Measurements from ENCODE around the gene CALHM5. TPM values are rescaled to one million over a fixed set of nuclear protein-coding genes. Genes with fewer than 3 reads are reported as not detected.

The CALHM5 gene
- total RNA-seq, 2 donors from 2014 or later: 0.32 to 1.8 TPM

GRCh38 chr6:116545651-116546050, 34.2 kb downstream of the CALHM5 start, which contains the start of gene TRAPPC3L:
TSS of gene TRAPPC3L (minus strand) at chr6:116545684. CDS start at chr6:116545514, 170 bp downstream.
- Histone ChIP-seq H3K36me3 (no peaks in the 10 kb centered on the region), H3K27ac (no peak within 1 kb of the TSS), H3K9me3 (no peaks in the 10 kb centered on the region), H3K4me3 (no peak within 1 kb of the TSS), H3K4me1 (replicated peaks) (no peaks in the 10 kb centered on the region), H3K27me3 (replicated peaks; ENCODE audit: insufficient read depth) (no peaks in the 10 kb centered on the region)
- TF ChIP-seq POLR2AphosphoS5 (IDR thresholded peaks at IDR 0.05) (no peak), POLR2A (IDR thresholded peaks at IDR 0.05) (no peak), CTCF (IDR thresholded peaks at IDR 0.05) (no peak)
- 15% methylated on average over 4 of the region's 4 CpGs for WGBS
- DNase-seq (ENCODE audit: low spot score): no peak
- intact Hi-C loops (cut with DNase I): no loop called here

GRCh38 chr6:116547358-116547757, 35.9 kb downstream of the CALHM5 start:
- no peak for DNase-seq (ENCODE audit: low spot score)
- no peak overlapping the region for H3K4me3 ChIP-seq
- TF ChIP-seq CTCF (IDR thresholded peaks at IDR 0.05) (no peak), POLR2A (IDR thresholded peaks at IDR 0.05) (no peak), POLR2AphosphoS5 (IDR thresholded peaks at IDR 0.05) (no peak)
- intact Hi-C loops (cut with DNase I): no loop called here
- H3K36me3 ChIP-seq: no peaks in the 10 kb centered on the region
- H3K27me3 ChIP-seq (replicated peaks; ENCODE audit: insufficient read depth): no peaks in the 10 kb centered on the region
- no peaks in the 10 kb centered on the region for H3K4me1 ChIP-seq (replicated peaks)
- 90% methylated on average over 6 of the region's 6 CpGs for WGBS
- no peaks in the 10 kb centered on the region for H3K9me3 ChIP-seq
- H3K27ac ChIP-seq: no peak overlapping the region

GRCh38 chr6:116550796-116551195, 39.4 kb downstream of the CALHM5 start:
- 63% methylated on average over 4 of the region's 4 CpGs for WGBS
- Histone ChIP-seq H3K27me3 (replicated peaks; ENCODE audit: insufficient read depth) (no peaks in the 10 kb centered on the region), H3K9me3 (no peaks in the 10 kb centered on the region), H3K36me3 (no peaks in the 10 kb centered on the region), H3K27ac (no peak overlapping the region), H3K4me1 (replicated peaks) (no peaks in the 10 kb centered on the region), H3K4me3 (no peak overlapping the region)
- TF ChIP-seq POLR2A (IDR thresholded peaks at IDR 0.05): no peak
- TF ChIP-seq CTCF (IDR thresholded peaks at IDR 0.05): no peak
- no peak for TF ChIP-seq POLR2AphosphoS5 (IDR thresholded peaks at IDR 0.05)
- DNase-seq (ENCODE audit: low spot score): no peak
- intact Hi-C loops (cut with DNase I): no loop called here

GRCh38 chr6:116553451-116553850, 42.0 kb downstream of the CALHM5 start, which contains the start of gene CALHM4:
TSS of gene CALHM4 (plus strand) at chr6:116553751. CDS start at chr6:116553794, 43 bp downstream.
- Histone ChIP-seq H3K27me3 (replicated peaks; ENCODE audit: insufficient read depth) (no peaks in the 10 kb centered on the region), H3K36me3 (no peaks in the 10 kb centered on the region), H3K4me1 (replicated peaks) (no peaks in the 10 kb centered on the region), H3K4me3 (no peak within 1 kb of the TSS), H3K27ac (no peak within 1 kb of the TSS), H3K9me3 (no peaks in the 10 kb centered on the region)
- DNase-seq (ENCODE audit: low spot score): no peak
- intact Hi-C loops (cut with DNase I): no loop called here
- TF ChIP-seq CTCF (IDR thresholded peaks at IDR 0.05) (no peak), POLR2AphosphoS5 (IDR thresholded peaks at IDR 0.05) (no peak)

DNA sequence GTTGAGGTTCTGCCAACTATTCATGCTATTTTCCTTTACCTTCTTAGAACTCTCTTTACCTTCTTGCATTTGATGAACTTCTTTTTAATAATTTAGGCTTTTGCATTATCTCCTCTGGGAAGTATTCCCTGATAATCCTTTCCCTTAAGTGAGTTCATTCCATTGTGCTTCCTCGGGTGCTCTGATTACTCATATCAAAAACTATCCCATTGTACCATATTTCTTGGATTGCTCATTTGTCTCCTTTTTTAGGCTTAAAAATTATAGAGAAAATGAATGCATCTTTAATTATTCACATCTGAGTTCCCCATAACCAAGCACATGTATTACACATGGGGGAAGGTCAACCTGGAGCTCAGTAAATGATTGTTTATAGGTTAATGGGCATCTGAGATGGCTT, 44.6 kb downstream of the CALHM5 start:
- H3K27ac ChIP-seq: no peak overlapping the region
- no peak for TF ChIP-seq POLR2AphosphoS5 (IDR thresholded peaks at IDR 0.05)
- TF ChIP-seq CTCF (IDR thresholded peaks at IDR 0.05): no peak
- no peak for TF ChIP-seq POLR2A (IDR thresholded peaks at IDR 0.05)
- intact Hi-C loops (cut with DNase I): no loop called here
- DNase-seq (ENCODE audit: low spot score): no peak
- no peaks in the 10 kb centered on the region for H3K4me1 ChIP-seq (replicated peaks)
- 93% methylated on average over 1 of the region's 1 CpG for WGBS
- H3K27me3 ChIP-seq (replicated peaks; ENCODE audit: insufficient read depth): no peaks in the 10 kb centered on the region
- no peak overlapping the region for H3K4me3 ChIP-seq
- H3K9me3 ChIP-seq: no peaks in the 10 kb centered on the region
- H3K36me3 ChIP-seq: no peaks in the 10 kb centered on the region
